Measurements from ENCODE around the gene CDV3.

The CDV3 gene

GRCh38 chr3:133568294-133569014 is 5.0 kb upstream of the CDV3 start:
- peak; percentile 57 for DNase-seq (ENCODE audit: low spot score)

GRCh38 chr3:133570139-133570936 is 3.1 kb upstream of the CDV3 start:
- DNase-seq (ENCODE audit: low spot score) = peak; percentile 41

- DNase-seq (ENCODE audit: low spot score) = no peak
These were observed 2.6 kb upstream of the CDV3 start for GRCh38 chr3:133570937-133571320.

- peak; percentile 42 for DNase-seq (ENCODE audit: low spot score)
These were observed 1.1 kb upstream of the CDV3 start for GRCh38 chr3:133572158-133573053.

- DNase-seq (ENCODE audit: low spot score) = peak; percentile 98
These were observed 345 bp upstream of the CDV3 start for GRCh38 chr3:133573054-133573628.

- DNase-seq (ENCODE audit: low spot score) = peak; percentile 49
These were observed 885 bp downstream of the CDV3 start for GRCh38 chr3:133574260-133574881.

- no peak for DNase-seq (ENCODE audit: low spot score)
These were observed 1.6 kb downstream of the CDV3 start for GRCh38 chr3:133575086-133575485.

- no peak for DNase-seq (ENCODE audit: low spot score)
These were observed 2.7 kb downstream of the CDV3 start for GRCh38 chr3:133576169-133576568.

- DNase-seq (ENCODE audit: low spot score) = peak; percentile 37
These were observed 5.2 kb downstream of the CDV3 start for GRCh38 chr3:133578548-133579191.

- no peak for DNase-seq (ENCODE audit: low spot score)
These were observed 9.9 kb downstream of the CDV3 start for GRCh38 chr3:133583396-133583795.

- no peak for DNase-seq (ENCODE audit: low spot score)
These were observed 14.5 kb downstream of the CDV3 start for GRCh38 chr3:133588035-133588434.

GRCh38 chr3:133588784-133589465 is 15.4 kb downstream of the CDV3 start:
- no peak for DNase-seq (ENCODE audit: low spot score)

- no peak for DNase-seq (ENCODE audit: low spot score)
These were observed 16.0 kb downstream of the CDV3 start for GRCh38 chr3:133589503-133589902.

GRCh38 chr3:133591271-133591742 is 17.8 kb downstream of the CDV3 start:
- DNase-seq (ENCODE audit: low spot score) = no peak

- no peak for DNase-seq (ENCODE audit: low spot score)
These were observed 19.4 kb downstream of the CDV3 start for GRCh38 chr3:133592843-133593242.

GRCh38 chr3:133593243-133593642 is 19.8 kb downstream of the CDV3 start:
- no peak for DNase-seq (ENCODE audit: low spot score)

GRCh38 chr3:133595341-133595740 is 21.9 kb downstream of the CDV3 start:
- DNase-seq (ENCODE audit: low spot score) = no peak

- no peak for DNase-seq (ENCODE audit: low spot score)
These were observed 24.9 kb downstream of the CDV3 start for GRCh38 chr3:133598405-133598804.

GRCh38 chr3:133599280-133599679 is 25.8 kb downstream of the CDV3 start:
- DNase-seq (ENCODE audit: low spot score) = no peak

- no peak for DNase-seq (ENCODE audit: low spot score)
These were observed 27.1 kb downstream of the CDV3 start for GRCh38 chr3:133600572-133601081.

All from LoVo (cell line).